ENCODE results near the gene GIT1.

Gene GIT1

DNA sequence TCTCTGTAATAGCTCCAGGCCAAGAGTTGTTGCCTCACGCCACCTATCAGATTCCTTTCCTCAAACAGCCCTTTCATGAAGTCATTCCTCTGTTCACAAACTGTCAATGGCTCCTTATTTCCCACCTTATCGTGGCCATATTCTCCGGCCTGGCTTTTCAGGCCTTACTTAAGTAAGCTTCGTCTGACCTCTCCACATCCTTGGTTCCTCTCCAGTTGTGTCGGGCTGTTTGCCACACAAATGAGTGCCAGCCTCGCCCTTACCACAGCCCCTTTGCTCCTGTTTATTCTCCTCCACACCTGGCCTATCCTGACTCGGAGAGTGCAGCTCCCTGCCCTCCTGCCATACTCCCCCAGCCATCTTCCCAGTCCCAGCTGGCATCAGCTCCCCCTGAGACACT, 18.9 kb downstream of the GIT1 start:
- no peak overlapping the region for H3K4me3 ChIP-seq (ENCODE audit: low read depth, low read length)
- DNase-seq (ENCODE audit: low read depth) = no peak
- TF ChIP-seq, protein P1, sequence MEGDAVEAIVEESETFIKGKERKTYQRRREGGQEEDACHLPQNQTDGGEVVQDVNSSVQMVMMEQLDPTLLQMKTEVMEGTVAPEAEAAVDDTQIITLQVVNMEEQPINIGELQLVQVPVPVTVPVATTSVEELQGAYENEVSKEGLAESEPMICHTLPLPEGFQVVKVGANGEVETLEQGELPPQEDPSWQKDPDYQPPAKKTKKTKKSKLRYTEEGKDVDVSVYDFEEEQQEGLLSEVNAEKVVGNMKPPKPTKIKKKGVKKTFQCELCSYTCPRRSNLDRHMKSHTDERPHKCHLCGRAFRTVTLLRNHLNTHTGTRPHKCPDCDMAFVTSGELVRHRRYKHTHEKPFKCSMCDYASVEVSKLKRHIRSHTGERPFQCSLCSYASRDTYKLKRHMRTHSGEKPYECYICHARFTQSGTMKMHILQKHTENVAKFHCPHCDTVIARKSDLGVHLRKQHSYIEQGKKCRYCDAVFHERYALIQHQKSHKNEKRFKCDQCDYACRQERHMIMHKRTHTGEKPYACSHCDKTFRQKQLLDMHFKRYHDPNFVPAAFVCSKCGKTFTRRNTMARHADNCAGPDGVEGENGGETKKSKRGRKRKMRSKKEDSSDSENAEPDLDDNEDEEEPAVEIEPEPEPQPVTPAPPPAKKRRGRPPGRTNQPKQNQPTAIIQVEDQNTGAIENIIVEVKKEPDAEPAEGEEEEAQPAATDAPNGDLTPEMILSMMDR (IDR thresholded peaks at IDR 0.05; ENCODE audit: control insufficient read depth, extremely low read depth, insufficient read depth) = no peak

DNA sequence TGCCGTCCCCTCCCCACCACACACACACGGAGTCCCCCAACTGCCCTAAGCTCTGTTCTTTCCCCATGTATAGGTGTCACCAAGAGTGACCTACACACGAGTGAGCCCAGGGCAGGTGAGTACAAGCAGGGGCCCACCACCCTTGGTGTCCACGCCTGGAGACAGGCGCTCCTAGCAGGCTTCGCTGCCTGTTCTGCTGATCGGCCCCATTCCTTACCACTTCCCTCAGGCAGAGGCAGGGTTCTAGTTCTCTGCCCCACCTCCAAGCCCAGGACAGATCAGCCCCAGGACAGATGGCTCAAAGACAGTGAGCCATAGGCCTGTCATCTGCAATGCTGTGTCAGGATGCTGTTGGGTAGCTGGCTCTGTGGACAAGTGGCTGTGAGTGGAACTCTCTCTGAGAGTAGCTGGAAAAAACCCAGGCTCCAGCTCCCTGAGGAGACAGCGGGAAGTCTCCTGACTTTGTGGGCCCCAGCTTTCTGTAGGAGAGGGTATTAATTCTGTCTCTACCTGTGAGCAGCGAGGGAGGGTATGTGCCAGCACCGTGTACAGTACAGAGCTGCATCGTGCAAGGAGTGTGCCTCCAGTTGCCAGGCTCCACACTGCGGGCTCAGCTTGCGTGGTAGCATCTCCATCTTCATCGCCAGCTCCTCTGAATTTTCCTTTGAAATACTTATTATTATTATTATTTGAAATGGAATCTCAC, 20.1 kb downstream of the GIT1 start:
- no peak for DNase-seq (ENCODE audit: low read depth)
- TF ChIP-seq, protein P1 (IDR thresholded peaks at IDR 0.05; ENCODE audit: control insufficient read depth, extremely low read depth, insufficient read depth) = no peak
- peak overlapping the region; percentile 77 for H3K4me3 ChIP-seq (ENCODE audit: low read depth, low read length)

DNA sequence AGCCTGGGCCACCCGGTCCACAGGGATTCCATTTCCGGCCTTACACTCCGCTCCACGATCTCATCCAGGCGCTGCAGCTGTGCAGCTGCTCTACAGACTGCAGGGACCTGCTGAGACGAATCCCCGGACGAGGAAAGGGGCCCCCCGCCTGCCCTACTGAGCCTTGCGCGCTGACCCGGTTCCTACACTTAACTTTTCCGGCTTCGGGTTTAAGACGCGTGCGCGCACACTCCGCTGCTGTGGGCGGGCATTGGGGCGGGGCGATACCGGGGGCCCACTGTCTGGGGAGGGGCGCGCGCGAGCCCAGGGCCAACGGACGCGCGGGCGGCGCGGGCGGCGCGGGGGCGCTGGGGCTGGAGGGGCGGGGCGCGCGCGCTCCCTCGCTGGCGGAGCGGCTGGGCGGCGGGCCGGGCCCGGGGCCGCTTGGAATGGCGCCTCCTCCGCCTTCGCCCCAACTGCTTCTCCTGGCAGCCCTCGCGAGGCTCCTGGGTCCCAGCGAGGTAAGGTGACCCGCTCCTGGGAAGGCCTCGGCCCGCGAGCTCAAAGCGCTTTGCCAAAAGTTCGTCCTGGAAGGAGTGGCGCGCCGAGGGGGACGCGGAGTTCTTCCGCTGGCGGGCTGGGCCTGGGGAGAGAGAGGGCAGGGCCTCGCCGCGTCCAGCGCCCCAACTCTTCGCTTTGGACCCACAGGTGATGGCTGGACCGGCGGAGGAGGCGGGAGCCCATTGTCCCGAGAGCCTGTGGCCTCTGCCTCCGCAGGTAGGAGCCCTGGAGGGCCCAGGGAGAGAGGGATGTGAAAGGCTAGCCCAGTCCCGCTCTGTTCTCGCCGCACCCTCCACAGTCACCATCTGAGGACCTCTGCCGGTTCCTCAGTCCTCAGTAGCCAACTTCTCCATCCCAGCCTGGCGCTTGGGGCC, 20.9 kb downstream of the GIT1 start, which contains the start of gene TP53I13:
Gene TP53I13 (plus strand): TSS at position 371 of the 914 bp plus-strand sequence. CDS start 58 bp downstream, at position 429.
- TF ChIP-seq, protein P1 (IDR thresholded peaks at IDR 0.05; ENCODE audit: control insufficient read depth, extremely low read depth, insufficient read depth) = no peak
- H3K4me3 ChIP-seq (ENCODE audit: low read depth, low read length) = peak within 1 kb of the TSS; percentile 77
- peak; percentile 31 for DNase-seq (ENCODE audit: low read depth)

DNA sequence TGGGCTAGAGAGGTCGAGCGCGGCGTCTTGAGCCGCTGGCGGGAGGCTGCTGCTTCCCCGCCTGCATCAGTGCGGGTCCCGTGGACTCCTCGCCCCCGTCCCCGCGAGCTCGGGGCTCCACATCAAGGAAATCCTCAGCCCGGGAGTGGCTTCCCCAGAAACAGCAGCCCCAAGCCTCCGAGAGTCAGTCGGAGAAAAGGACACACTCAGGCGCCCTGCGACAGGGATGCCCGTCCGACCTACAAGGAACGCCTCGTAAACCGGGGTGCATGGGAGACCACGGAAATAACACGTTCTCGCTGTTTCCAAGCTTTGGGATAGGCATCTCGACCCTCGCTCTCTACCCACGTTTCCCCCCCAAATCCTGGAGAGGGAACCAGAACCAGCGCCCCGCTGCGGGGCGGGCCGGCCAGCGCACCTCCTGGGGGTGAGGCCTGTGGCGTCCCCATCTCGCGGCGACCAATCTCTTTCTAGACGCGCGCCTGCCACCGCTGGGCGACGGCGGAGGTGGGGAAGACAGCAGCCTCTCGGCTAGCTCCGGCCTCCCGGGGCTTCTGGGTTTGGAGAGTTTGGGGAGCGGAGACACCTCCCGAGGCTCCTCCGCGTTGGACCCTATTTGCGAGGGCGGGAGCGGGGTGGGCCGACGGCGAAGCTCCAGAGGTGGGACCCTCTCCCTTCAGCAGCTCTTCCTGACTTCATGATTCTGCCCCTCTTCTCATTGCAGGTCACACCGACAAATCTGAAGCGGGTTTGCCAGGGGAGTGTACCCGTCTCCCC, 21.7 kb downstream of the GIT1 start:
- TF ChIP-seq, protein P1 (IDR thresholded peaks at IDR 0.05; ENCODE audit: control insufficient read depth, extremely low read depth, insufficient read depth) = peak; percentile 32; the same call in 1 of the 2 replicates
- peak overlapping the region; percentile 77 for H3K4me3 ChIP-seq (ENCODE audit: low read depth, low read length)
- DNase-seq (ENCODE audit: low read depth) = no peak

DNA sequence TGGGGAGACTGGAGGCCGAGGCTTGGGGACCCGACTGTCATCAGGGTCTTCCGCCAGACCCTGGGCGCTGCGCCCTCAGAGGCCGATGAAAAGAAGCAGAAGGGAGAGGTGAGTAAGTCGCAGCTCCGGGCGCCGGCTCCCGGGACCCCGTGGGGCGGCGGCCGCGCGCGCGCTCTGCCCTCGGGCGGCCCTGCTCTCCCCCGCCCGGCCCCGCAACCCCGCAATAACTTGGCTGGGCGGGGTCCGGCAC, 22.2 kb downstream of the GIT1 start:
- TF ChIP-seq, protein P1 (IDR thresholded peaks at IDR 0.05; ENCODE audit: control insufficient read depth, extremely low read depth, insufficient read depth) = no peak
- no peak for DNase-seq (ENCODE audit: low read depth)
- peak overlapping the region; percentile 77 for H3K4me3 ChIP-seq (ENCODE audit: low read depth, low read length)

DNA sequence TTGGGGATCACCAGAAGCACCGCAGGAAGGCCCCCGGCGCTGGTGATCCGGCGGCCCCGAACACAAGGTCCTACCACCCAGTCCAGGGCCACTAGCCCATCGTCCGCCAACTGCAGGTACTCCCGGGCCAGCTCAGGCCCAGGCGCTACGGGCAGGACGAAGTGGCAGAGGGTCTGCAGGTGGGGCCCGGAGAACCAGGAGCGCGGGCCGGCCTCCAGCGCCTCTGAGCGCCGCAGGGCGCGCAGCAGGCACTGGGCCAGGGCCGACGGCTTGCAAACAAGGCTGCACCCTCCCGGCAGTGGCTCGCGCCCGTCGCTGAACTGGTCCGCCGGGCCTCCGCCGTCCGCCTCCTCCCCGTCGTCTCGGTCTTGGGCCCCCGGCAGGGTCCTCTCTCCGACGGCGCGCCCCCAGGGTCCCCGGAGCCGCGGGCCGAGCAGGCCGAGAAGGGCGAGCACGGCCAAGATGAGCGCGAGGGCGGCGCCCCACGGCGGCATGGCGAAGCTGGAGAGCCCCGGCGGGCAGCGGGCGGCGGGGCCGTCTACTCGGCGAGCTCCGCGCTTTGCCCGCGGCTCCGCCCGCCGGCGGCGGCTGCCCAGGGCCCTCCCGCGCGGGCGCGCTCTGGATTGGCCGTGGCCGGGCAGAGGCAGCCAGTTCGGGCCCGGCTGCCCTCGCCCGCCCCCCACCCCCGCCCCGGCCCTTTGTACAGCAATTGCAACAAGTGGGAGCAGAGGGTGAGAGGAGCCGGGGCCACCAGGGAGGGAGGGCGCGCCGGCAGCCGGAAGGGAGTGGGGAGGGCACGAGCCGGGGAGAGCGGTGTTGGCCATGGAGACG, 22.8 kb downstream of the GIT1 start, which contains the start of gene ABHD15:
Gene ABHD15 (minus strand): TSS at position 565 of the 831 bp plus-strand sequence. CDS start 71 bp downstream, at position 494.
- TF ChIP-seq, protein P1 (IDR thresholded peaks at IDR 0.05; ENCODE audit: control insufficient read depth, extremely low read depth, insufficient read depth) = no peak
- no peak for DNase-seq (ENCODE audit: low read depth)

More for the DNA sequence above, 22.8 kb downstream of the GIT1 start, which contains the start of gene ABHD15:
- peak within 1 kb of the TSS; percentile 77 for H3K4me3 ChIP-seq (ENCODE audit: low read depth, low read length)
